ENCODE measurements around the gene ST3GAL4. TPM values are rescaled to one million over a fixed set of nuclear protein-coding genes. Genes with fewer than 3 reads are reported as not detected.
A peak's percentile ranks its signal among the peaks of the same experiment; 100 is the strongest.

The ST3GAL4 gene
- total RNA-seq, 1 donor from 2014 or later, result 61.7 TPM

GRCh38 chr11:126414615-126415014 lies 59.1 kb downstream of the ST3GAL4 start:
- intact Hi-C loops (cut with micrococcal nuclease), result no loop called here
- Histone ChIP-seq H3K27me3 (ENCODE audit: low read depth) (no peaks in the 10 kb centered on the region), H3K4me3 (no peak overlapping the region), H3K27ac (replicated peaks) (peak overlapping the region; percentile 91), H3K9me3 (replicated peaks) (no peaks in the 10 kb centered on the region), H3K4me1 (peaks cover 83% of the 10 kb centered on the region), H3K36me3 (peaks cover 13% of the 10 kb centered on the region)
- no peak for DNase-seq
- TF ChIP-seq, protein P1, sequence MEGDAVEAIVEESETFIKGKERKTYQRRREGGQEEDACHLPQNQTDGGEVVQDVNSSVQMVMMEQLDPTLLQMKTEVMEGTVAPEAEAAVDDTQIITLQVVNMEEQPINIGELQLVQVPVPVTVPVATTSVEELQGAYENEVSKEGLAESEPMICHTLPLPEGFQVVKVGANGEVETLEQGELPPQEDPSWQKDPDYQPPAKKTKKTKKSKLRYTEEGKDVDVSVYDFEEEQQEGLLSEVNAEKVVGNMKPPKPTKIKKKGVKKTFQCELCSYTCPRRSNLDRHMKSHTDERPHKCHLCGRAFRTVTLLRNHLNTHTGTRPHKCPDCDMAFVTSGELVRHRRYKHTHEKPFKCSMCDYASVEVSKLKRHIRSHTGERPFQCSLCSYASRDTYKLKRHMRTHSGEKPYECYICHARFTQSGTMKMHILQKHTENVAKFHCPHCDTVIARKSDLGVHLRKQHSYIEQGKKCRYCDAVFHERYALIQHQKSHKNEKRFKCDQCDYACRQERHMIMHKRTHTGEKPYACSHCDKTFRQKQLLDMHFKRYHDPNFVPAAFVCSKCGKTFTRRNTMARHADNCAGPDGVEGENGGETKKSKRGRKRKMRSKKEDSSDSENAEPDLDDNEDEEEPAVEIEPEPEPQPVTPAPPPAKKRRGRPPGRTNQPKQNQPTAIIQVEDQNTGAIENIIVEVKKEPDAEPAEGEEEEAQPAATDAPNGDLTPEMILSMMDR (IDR thresholded peaks at IDR 0.05; ENCODE audit: borderline replicate concordance), result no peak

- no peaks in the 10 kb centered on the region for H3K9me3 ChIP-seq (replicated peaks)
- peaks cover 13% of the 10 kb centered on the region for H3K36me3 ChIP-seq
- TF ChIP-seq, protein P1 (IDR thresholded peaks at IDR 0.05; ENCODE audit: borderline replicate concordance), result no peak
- no peak overlapping the region for H3K4me3 ChIP-seq
- peaks cover 81% of the 10 kb centered on the region for H3K4me1 ChIP-seq
- H3K27me3 ChIP-seq (ENCODE audit: low read depth), result no peaks in the 10 kb centered on the region
- intact Hi-C loops (cut with micrococcal nuclease), result no loop called here
- DNase-seq, result peak; percentile 88
- H3K27ac ChIP-seq (replicated peaks), result peak overlapping the region; percentile 91
These were observed 59.6 kb downstream of the ST3GAL4 start for GRCh38 chr11:126415128-126415527.

DNA sequence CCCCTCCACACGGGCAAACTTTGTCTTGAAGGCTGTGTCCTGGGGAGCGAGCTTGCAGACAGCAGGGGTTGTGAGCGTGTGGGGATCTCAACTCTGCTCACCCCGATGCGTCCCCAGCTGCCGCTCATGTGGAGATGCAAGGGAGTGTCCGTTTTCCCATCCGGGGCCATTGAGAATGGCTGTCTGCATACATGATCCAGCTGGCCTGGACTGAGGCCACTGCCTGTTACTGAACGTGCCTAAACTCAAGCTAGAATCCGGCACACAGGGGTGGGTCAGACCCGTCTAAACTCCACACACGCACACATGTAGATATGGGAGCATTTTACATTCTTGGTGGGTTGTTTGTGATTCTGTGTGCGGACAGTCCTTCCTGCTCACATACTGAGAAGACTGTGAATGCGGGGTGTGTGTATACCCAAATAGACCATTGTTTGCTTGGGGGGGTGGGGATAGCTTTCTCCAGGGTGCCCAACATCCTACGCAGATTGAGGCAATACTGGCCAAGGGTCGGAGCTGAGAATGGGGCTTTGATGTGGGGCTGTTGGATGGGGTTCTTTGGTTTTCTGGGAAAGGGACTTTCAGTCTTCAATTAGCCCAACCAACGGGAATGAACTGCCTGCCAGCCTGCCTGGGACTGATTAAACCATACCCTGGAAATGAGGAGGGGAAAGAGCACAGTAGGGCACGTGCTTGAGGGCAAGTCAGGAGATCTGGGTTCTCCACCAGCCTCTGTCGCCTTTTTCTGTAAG lies 60.4 kb downstream of the ST3GAL4 start:
- TF ChIP-seq, protein P1 (IDR thresholded peaks at IDR 0.05; ENCODE audit: borderline replicate concordance), result no peak
- Histone ChIP-seq H3K4me1 (peaks cover 81% of the 10 kb centered on the region), H3K27ac (replicated peaks) (peak overlapping the region; percentile 91), H3K27me3 (ENCODE audit: low read depth) (no peaks in the 10 kb centered on the region), H3K36me3 (peaks cover 13% of the 10 kb centered on the region), H3K4me3 (peak overlapping the region; percentile 66), H3K9me3 (replicated peaks) (no peaks in the 10 kb centered on the region)
- DNase-seq, result peak; percentile 89
- intact Hi-C loops (cut with micrococcal nuclease), result no loop called here

DNA sequence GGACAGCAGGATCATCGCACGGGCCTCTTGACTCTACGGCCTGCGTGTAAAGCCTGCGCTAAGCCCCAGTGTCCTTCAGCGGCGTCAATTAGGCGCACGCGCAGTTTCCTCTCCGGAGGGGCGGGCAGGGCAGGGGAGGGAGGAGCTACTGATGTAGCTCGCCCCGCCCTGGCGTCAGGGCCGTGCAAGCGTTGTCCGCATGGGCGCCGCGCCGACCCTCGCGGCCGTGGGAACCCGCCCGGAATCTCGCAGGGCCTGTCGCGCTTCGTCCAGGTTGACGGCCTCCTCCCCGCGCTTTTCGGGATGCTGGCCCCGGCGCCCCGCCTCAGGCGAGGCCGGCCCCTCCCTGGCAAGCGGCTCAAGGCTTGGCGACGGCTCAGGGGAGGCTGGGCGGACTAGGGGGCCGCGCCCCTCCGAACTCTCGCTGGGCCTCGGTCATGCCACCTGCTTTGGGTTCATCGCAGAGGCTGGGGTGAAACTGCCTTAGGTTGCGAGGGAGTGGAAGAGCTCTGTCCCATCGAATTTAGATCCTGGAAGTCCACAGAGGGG lies 61.1 kb downstream of the ST3GAL4 start:
- peak overlapping the region; percentile 91 for H3K27ac ChIP-seq (replicated peaks)
- H3K36me3 ChIP-seq, result peaks cover 13% of the 10 kb centered on the region
- TF ChIP-seq, protein P1 (IDR thresholded peaks at IDR 0.05; ENCODE audit: borderline replicate concordance), result no peak
- peaks cover 81% of the 10 kb centered on the region for H3K4me1 ChIP-seq
- intact Hi-C loops (cut with micrococcal nuclease), result no loop called here
- H3K9me3 ChIP-seq (replicated peaks), result no peaks in the 10 kb centered on the region
- DNase-seq, result peak; percentile 91
- peak overlapping the region; percentile 66 for H3K4me3 ChIP-seq
- H3K27me3 ChIP-seq (ENCODE audit: low read depth), result no peaks in the 10 kb centered on the region

- Histone ChIP-seq H3K4me3 (peak overlapping the region; percentile 66), H3K36me3 (peaks cover 13% of the 10 kb centered on the region), H3K27ac (replicated peaks) (peak overlapping the region; percentile 91), H3K9me3 (replicated peaks) (no peaks in the 10 kb centered on the region), H3K27me3 (ENCODE audit: low read depth) (no peaks in the 10 kb centered on the region), H3K4me1 (peaks cover 81% of the 10 kb centered on the region)
- TF ChIP-seq, protein P1 (IDR thresholded peaks at IDR 0.05; ENCODE audit: borderline replicate concordance), result no peak
- DNase-seq, result no peak
- intact Hi-C loops (cut with micrococcal nuclease), result no loop called here
These were observed 61.8 kb downstream of the ST3GAL4 start for GRCh38 chr11:126417091-126417862.

Data from left ventricle myocardium inferior (tissue), 1 donor.